Cortex of kidney (tissue), 1 donor: ENCODE results near the gene MOBP.

ENCODE experiments used
- DNase-seq: peaks from one replicate; lab custom pipeline; 2025; lab: John Stamatoyannopoulos, UW

MOBP gene

DNA sequence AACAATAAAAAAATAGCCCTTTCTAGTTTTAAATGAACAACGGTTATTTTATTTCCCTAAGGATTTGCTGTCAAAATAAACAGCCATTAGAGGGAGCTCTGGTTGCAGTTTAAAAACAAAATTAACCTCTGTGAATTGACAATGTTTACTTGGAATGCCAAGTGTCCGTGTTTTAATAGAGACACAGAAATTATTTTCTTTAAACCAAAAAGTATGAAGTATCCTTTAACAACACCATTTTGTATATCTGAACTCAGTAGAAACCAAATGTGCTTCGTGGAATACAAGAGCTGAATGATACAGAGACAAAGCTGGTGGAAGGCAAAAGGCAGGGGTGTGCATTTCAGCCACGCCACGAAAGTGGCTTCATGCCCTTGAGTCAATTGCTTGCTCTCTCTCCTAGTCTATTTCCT is 74.4 kb downstream of the MOBP start:
- no peak for DNase-seq

DNA sequence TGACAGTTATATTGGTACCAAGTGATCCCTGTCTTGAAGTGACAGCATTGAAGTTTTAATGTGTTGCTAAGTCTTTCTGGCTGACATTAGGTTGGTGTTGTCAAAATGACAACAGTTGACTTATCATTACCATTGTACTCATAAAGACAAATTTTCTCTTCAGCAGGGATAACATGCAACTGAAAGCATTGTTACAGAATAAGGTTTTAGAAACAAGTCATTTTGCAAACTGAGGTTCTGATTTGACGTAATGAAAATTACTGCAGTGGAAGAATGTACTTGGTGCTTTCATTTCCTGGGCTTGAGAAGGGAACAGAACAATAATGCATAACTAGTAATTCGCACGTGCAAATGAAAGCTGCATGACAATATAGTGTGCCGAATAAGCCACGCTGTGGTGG is 75.1 kb downstream of the MOBP start:
- no peak for DNase-seq

GRCh38 chr3:39548282-39548681 is 80.8 kb downstream of the MOBP start:
- DNase-seq = no peak

- DNase-seq = no peak
These were observed 83.0 kb downstream of the MOBP start for GRCh38 chr3:39550354-39551051.
